ENCODE data around the gene DAB2.

Gene DAB2

DNA sequence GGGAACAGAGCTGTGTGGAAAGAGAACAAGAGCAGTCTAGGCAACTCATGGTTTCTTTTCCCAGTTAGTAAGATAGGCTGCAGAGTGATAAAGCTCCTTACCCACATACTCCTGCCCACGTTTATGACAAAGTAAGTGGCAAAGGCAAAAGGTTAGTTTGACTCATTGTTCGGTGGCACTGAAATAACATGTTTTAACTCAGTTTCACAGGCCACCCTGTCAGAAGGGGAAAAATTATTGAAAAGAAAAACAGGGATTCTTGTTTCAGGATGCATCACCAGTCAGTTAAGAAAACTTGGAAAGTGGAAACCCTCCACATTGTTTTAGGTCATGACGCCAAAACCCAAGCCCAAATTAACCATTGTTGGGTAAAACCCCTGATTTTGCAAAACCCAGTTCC is 22.3 kb upstream of the DAB2 start:
- no peak for DNase-seq

DNA sequence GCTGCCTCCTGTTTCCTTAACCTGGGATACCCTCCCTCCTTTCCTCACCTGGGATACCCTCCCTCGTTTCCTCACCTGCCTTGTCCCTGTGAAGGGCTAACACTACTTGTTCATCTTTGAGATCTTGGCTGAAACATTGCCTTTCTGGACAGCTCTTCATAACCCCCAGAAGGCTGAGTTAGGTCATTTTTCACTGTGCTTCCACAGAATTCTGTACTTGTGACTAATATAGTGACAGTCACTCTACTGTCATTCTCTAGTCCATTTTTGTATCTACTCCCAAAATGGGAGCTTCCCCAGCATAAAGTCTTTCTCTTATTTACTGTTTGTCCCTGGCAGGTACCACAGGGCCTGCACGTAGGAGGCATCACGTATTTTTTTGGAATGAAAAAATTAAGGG is 21.5 kb upstream of the DAB2 start:
- DNase-seq: no peak

DNA sequence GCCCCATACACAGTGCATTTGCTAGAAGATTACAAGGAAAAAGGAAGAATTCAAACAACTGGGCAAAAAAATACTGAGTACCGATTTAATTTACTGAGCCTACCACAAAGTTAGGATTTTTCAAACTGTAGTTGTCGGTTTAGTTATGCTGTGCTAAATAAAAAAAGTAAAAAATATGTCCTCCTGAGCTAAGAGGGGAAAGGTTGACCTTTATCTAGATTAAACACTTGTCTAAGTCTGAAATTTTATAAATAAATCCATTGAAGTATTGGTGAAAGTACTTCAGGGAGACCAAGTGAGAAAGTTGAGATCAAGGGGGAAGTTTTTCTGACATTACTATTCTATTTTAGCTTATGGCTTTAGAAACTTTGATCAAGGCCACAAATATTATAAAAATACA is 19.1 kb upstream of the DAB2 start:
- DNase-seq: no peak

DNA sequence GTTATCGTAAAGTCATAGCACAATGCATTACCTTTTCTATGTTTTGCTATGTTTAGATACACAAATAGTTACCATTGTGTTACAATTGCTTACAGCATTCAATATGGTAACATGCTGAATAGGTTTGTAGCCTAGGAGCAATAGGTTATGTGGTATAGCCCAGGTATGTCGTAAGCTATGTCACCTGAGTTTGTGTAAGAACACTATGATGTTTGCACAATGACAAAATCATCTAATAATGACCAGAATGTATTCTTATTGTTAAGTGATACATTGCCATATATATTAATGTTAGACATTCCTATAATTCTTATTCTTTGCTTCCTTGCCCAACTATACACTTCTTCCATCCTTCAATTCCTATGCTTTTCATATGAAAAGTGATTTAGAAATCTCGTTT is 18.2 kb upstream of the DAB2 start:
- no peak for DNase-seq

DNA sequence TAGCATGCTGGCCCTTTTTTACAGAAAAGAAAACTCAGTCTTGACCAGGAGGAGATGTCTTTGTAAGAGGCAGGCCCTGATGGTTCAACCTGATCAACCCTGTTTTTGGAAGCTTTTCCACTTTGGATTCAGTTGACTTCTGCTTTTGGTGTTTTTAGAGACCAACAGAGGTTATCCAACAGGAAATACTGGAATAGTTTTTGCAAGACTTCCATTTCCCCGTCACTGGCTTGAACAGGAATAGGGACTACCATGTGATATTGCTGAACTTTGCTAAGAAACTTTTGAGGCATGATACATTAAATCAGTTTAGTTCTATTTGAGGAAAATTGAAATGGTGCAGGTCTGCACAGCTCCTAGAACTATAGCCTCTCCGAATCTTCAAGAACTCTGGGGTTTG is 17.1 kb upstream of the DAB2 start:
- no peak for DNase-seq

DNA sequence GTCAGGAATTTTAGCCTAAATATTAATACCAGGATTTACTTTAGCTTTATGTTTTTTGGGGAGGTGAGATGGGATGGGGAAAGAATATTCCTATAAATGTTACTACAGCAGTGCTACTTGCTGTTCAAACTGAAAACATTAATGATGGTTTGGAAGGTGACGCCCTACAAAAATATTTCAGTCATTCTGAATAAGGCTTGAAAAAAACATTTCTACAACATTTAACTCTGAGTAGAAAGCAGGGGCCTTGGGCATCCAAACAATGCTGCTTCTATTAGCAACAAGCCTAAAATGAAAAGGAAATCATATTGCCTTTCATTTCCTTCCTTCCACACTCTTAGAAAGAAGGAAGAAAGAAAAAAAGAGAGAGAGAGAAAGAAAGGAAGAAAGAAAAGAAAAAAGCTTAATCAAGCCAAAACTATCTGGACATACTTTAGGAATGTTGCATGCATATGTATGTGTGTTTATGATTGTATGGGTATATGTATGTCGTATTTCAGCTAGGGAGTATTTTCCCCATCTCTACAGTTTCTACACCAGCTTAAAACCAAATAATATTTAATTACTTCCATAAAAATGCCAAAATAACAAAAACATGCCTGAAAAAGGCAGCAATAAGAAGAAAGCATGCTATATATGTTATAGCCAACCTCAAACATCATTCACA is 16.3 kb upstream of the DAB2 start:
- DNase-seq: no peak

DNA sequence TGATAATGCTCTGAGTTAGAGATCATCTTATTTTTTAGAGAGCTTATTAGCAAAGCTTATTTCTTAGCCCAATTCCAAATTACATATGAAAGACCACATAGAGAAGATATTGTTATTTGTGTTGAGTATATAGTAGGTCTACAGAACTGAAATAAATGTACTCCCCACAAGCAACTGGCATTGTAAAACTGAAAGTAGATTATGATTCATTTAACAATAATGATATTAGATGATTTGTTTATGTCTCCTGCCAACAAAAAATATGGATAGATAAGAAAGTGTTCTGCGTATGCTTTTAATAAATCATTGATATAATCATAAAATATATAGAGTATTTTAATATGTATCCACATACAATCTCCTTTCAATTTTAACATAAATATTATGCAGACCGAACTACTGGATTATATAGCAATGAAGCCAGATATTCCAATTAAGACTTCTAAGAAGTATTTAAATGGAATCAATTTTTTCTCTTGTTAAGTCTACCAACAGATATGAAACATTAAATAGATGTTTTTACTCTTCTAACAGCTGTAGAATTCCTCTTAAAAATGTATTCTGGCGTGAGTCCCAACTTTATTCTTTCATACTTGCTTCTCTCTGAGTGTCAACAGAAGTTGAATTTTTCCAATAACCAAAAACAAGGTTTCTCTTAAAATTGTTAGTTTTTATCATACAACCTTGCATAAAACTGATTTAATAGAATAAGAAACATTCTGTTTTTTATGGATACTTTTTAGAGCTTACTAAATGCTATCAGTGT is 15.6 kb upstream of the DAB2 start:
- DNase-seq: no peak

DNA sequence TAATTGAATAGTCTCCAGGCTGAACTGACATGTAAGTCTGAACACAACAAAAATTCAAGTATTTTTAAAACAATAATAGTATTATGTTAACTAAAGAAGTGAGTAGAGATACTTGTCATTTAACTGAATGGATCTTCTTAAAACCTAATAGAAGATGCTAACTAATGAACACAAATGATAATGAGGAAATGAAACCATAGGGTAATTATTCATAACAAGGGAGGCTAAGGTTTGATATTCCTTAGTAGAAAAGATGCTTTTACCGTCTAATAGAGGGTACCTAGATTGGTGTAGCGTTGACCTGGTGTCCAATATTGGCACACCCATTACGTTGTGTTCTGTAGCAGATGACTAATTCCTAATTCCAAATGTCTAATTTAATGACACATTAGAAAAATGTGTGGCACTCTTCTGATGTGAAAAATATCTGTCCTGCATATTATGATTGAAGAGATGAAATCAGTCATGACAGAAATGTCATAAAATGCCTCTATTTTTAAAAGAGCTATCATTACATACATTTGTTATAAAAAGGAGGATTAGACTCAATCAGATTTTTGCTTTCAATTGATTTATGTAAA is 14.9 kb upstream of the DAB2 start:
- DNase-seq: no peak

DNA sequence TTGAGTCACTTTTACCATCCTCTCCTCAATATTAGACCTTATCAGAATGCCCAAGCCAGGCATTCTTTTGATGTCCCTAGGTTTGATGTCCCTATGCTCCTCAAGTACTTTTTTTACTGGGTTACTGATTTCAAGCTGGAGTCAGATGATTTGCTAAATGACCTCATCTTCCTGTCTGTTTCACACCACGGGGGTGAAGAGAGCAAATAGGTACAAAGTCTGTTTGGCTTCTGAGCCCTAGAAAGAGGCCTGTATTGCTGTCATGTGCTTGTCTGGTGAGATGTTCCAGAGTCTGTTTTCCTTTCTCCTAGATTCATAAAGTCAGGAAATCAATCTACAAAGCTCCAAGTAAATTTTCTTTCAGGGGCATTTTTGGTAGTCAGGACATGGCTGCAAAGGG is 12.7 kb upstream of the DAB2 start:
- no peak for DNase-seq

DNA sequence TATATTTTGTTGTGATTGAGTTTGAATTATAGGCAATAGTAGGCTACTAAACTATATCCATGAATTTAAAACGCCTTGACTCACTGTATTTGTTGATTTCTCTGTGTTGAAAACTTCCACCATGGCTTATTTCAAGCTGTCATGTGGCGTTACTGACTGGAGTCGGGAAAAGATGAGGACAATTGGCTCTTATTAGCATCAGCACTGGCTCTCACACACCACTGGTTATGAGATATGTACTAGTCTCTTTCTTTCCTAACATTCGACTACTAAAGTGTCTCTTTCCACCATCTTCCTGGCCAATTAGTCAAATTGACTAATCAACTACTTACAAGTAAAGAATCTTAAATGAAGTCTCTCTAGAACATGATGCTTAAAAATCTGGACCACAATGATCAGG is 9.1 kb upstream of the DAB2 start:
- DNase-seq: no peak

DNA sequence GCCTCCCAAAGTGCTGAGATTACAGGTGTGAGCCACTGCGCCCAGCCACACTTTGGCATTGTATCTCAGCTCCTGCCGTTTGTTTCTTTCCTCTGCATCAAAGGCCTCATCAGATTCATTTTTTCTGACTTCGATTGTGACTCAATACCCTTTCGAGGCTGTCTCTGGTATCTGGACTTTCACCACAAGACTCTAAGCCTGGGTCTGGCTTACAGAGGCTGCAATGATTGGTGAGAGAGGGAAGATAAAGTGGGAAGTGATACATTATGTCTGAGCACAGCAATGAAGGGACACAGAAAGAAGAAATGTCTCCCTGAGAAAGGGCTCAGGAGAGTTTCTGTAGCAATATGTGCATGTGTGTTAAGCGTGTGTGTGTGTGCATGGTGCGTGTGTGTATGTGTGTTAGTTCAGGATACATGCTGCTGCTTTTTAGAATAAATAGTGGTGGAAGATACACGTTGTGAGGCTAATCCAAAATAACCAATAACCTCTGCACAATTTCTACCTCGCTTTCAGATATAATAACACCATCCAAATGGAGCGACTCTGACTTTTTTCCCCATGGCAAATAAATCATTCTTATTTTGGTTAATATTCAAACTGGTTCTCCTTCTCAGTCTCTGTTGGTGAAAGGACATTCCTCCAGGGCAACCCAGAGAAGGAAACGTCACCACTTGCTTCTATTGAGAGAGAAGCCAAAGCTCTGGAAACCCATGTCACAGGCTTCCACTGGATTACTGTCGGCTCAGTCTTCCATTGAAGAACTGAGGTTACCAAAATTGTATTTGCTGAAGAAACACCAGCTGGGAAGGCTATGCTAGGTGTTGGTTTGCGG is 8.1 kb upstream of the DAB2 start:
- no peak for DNase-seq

DNA sequence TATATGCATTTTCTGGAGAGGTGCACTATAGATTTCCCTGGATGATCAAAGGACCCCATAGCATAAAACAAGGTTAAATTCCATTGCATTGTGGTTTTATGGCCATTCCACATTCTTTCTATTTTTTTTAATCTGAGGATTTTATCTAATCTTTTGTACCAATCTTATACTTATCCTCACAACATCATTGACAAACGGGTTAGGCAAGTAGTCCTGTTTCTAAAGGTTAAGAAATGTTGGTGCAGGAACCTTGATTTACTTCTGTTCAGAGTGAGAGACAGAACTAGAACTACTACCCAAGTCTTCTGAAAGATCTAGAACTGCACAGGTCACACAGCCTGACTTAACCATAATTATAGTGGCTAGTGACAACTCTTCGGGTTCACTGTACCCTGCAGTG is 5.7 kb upstream of the DAB2 start:
- DNase-seq: no peak

DNA sequence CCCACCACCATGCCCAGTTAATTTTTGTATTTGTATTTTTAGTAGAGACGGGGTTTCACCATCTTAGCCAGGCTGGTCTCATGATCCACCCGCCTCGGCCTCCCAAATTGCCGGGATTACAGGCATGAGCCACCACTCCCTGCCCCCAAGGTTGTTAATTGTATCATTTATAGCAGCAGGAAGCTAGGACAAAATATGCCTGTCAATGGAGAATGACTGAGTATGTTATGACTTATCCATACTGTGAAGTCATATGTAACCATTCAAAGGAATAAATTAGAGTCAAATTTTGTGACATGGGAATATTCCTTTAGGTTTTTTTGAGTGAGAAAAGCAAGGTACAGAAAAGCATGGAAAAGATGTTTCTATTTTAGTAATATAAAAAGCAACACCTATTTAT is 3.9 kb upstream of the DAB2 start:
- no peak for DNase-seq

DNA sequence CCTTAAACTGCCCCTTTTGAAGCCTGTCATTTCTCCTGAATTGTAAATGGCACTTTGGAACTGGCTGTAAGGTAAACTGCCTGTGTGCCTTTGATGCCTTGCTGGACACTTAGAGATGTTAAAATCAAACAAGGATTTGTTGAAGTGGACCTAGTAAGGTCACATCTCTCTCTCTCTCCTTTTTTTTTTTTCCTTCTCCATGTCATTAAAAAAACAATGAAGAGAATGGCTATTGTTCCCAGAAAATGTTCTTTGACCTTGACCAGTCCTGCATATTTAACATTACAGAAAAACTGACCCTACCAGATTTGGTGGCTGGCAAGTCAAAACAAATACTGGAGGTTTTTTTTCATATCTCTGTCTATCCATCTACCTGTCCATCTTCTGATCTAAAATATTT is 2.9 kb upstream of the DAB2 start:
- no peak for DNase-seq

DNA sequence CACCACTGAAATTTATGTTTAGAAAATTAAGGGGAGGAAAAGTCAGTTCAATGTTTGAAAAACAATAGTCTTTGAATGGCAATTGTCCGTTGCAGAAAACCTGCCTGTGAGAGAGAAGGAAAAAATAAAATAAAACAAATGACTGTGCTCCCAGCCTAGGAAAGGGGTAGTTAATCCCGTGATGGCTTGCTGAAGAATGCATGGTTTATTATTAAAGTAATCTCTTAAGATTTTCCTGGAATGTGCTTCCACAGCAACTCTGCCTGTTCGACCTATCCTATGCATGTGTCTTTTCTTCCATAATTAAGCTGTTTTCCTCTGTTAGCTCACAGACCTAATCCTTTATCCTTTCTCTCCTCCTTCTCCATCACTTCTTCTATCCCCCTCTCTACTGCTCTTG is 2.4 kb upstream of the DAB2 start:
- DNase-seq: no peak

DNA sequence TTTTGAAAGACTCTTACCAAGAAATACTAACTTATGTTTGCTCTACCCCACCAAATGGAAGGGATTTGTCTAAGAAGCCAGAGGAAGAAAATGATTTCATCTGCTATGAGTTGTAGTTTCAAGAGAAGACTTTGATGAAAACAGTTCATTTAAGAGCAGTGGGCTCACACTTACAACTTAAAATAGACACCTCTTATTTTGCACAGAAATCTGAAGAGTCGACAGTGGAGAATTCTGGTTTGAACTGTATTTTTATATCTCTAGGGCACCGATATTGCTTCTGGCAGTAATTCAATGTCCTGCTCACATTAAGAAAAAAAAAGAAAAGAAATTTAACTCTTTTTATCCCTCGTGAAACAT is 1.9 kb upstream of the DAB2 start:
- no peak for DNase-seq

DNA sequence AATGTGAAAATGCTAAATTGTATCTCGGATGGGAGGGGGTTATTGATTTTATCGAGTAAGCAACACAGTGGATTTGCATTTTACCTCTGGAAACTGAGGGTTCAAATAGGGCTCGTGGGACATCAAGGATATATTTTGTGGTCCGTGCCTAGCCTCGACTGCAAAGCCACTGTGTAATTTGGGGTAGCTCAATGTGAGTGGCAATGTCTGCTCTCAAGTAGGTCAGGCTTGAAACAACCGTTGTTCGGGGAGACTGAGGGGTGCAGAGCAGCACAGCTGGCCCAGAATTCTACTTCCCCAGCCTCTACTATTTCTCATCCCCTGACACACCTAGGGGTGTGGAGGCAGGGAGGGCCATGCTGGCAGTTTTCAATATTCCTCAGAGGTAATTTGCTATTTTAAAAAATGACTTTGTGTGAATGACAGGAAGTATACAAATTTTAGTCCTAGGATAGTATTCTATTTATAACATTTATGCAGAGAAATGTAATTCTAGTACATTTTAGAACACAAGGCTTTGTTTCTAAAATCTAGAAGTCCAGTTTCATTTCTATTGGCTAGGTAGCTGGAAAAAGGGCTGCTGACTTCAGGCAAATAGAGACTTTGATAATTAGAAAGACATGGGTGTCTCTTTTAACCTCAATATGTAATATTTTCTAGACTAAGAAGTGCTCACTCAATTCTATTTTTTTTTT is 1.4 kb upstream of the DAB2 start:
- no peak for DNase-seq

DNA sequence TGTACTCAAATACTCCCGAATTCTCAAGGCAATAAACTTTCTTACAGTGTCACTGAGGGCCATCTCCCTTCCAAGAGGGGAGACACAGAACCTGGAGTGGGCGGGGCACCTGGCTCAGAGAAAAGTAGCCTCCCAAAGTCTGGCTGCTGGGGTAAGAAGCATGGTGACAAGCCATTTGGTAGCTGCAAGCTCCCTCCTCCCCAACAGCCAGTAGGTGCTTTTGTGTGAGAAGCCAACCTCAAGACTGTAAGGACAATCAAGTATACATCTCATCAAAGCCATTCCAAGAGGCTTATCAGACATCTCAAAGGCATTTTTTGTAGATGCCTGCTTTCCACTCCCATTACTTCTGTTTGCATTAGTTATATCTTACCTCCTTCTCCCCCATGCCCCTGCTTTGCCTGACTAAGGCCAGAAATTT is 1.4 kb downstream of the DAB2 start:
- DNase-seq: no peak

DNA sequence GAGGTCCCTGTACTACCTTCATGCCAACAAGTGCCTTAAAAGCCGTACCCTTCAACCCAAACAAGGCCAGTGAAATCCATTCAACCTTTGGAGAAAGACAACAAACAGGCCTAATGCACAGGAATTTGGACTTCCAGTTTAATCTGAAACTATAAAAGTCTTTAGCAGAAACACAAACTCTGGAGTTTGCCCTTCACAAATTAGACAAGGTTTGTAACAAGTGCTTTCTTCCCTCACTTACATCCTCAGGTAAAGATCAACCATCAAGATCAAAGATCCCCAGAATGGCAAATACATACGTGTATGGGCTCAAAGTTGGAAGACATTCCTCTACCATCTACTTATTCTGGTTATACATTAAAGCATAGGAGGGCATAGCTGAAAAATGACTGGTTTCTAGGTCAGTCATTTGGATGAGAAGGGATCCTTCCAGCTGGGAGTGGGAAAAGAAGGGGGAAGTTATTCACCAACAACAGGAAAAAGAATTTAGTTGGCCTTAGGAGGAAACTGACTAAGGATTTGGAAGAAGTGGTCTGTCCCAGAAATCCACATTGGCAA is 2.0 kb downstream of the DAB2 start:
- DNase-seq: no peak

DNA sequence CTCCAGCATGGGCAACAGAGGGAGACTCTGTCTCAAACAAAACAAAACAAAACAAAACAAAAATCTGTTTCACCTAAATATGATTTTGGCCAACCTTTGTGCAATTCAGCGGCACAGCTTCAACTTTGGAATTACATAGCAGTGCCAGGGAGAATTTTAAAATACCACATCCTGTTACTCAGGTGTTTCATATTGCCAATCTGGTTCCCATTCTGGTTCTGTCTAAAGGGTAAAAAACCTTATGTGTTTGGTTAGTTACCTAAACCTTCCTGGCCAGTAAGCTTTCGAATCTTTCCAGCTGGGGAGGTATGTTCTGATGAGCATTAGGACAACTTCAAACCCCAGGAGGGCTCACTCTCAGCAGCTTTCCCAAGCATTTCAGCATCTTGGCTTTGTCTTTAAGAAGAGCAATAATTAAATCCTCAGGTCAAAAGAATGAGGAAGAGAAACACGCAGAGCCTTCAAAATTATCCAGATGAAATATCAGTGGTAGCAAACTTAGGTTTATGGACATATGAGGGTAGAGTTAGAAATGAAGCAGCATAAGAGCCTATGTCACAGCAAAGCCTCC is 2.7 kb downstream of the DAB2 start:
- no peak for DNase-seq

DNA sequence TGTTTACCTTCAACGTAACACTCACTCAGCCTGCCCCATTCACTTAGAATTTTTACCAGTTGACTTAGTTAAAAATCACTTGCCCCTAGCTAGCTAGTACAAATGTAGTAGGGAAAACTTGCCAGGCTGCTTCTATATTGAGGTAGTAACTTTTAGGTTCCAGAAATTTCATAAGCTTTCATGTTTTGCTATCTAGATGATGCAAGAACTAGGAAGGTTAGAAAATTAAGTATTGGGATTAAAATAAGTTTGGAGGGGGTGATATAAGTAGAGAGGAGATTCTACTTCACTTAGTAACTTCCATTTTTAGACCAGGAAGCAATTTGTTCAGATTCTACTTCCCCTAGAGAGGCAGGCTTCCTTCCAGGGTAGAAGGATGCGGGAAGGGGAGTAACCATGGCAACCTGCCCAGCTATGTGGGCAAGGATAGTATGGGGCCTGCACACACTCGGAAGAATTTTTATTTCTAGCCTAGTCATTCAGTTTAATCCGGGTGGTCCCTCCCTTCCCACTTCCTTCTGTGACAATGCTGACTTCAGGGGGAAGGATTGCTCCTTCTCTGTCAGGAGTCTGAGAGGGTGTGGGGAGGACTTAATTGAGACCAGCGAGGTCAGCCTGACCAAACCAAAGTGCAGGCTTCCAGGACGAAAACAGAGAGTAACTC is 4.2 kb downstream of the DAB2 start:
- DNase-seq: peak; percentile 73

DNA sequence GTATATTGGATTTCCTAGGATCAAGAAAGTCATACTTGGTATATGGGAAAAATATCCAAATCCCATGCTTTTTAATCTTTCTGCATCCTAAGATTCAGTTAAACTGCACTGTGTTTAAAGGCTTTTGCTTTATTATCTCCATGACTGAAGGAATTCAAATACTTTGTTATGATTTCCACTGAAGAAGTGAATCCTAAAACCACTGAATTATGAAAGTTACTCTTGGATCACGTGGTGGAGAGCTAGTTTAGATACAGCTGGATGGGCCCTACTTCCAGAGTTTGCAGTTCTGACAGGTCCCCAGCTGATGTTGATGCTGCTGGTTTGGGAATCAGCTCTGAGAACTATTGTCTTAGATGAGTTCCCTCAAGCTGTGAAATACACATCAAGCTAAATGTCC is 5.0 kb downstream of the DAB2 start:
- no peak for DNase-seq
